Smooth muscle cell (in vitro differentiated cells): ENCODE data around the gene RBM19. TPM values are rescaled to one million over a fixed set of nuclear protein-coding genes. Genes with fewer than 3 reads are reported as not detected.

Experiments
- DNase-seq: peaks from one replicate; lab custom pipeline; 2025; ENCODE audit not compliant: unreplicated experiment; lab: John Stamatoyannopoulos, UW
- H2AFZ ChIP-seq: fragments of 200-600 bp; sonication (generic); 2 replicates; pipeline ENCODE4 v1.6.0; 2016; ENCODE audit warnings: antibody characterized with exemption, low read depth, mild to moderate bottlenecking
- H3F3A ChIP-seq: fragments of 200-600 bp; sonication (generic); 2 replicates; pipeline ENCODE4 v1.6.0; 2017; ENCODE audit warnings: antibody characterized with exemption, low read depth
- H3K27ac ChIP-seq: fragments of 200-600 bp; sonication (generic); 2 replicates; pipeline ENCODE4 v1.5.1; 2016; ENCODE audit warnings: low read depth, mild to moderate bottlenecking
- H3K27me3 ChIP-seq: fragments of 200-600 bp; sonication (generic); 2 replicates; pipeline ENCODE4 v1.6.1; 2016; ENCODE audit warnings: low read depth, mild to moderate bottlenecking
- H3K36me3 ChIP-seq: fragments of 200-600 bp; sonication (generic); 2 replicates; pipeline ENCODE4 v1.5.1; 2016; ENCODE audit warnings: low read depth
- H3K4me1 ChIP-seq: fragments of 200-600 bp; sonication (generic); 2 replicates; pipeline ENCODE4 v1.5.1; 2016; ENCODE audit warnings: low read depth
- H3K4me2 ChIP-seq: fragments of 200-600 bp; sonication (generic); 2 replicates; pipeline ENCODE4 v1.6.0; 2016; ENCODE audit warnings: mild to moderate bottlenecking
- H3K4me3 ChIP-seq: fragments of 200-600 bp; sonication (generic); 2 replicates; pipeline ENCODE4 v1.5.1; 2016; ENCODE audit warnings: mild to moderate bottlenecking
- H3K79me2 ChIP-seq: fragments of 200-600 bp; sonication (generic); 2 replicates; pipeline ENCODE4 v1.6.0; 2016; ENCODE audit warnings: low read depth, mild to moderate bottlenecking
- H3K9ac ChIP-seq: fragments of 200-600 bp; sonication (generic); 2 replicates; pipeline ENCODE4 v1.6.0; 2016; ENCODE audit warnings: low read depth
- H3K9me3 ChIP-seq: fragments of 200-600 bp; sonication (generic); replicated peaks from 2 replicates; pipeline ENCODE4 v1.5.1; 2016; ENCODE audit warnings: low read depth
- H4K20me1 ChIP-seq: fragments of 200-600 bp; sonication (generic); 2 replicates; pipeline ENCODE4 v1.6.0; 2016; ENCODE audit warnings: low read depth
- WGBS: methylation state at CpG from one replicate; pipeline ENCODE4 v1.1.7; 2016; ENCODE audit warnings: low lambda C conversion rate; 5-methylcytosine and 5-hydroxymethylcytosine counted together
- polyA plus RNA-seq: library from polyadenylated mRNA; unstranded; fragments of >200 nt; fragmentation: Nextera tagmentation; extraction: Ambion mirVana; gene quantifications from 2 replicates; pipeline ENCODE4 v1.2.1, GENCODE V29; 2016
- total RNA-seq: library from RNA; depleted of rRNA; stranded (reverse); fragments of >200 nt; gene quantifications from 2 replicates; pipeline ENCODE4 v1.2.3, GENCODE V29; 2014
- TF ChIP-seq, protein P1 (sequence below): fragments of 200-600 bp; sonication (generic); IDR thresholded peaks from 2 replicates; pipeline ENCODE4 v1.5.1; 2017; ENCODE audit warnings: borderline replicate concordance, mild to moderate bottlenecking, antibody characterized with exemption; ENCODE audit not compliant: insufficient read depth, poor library complexity, severe bottlenecking

RBM19 gene
- total and polyA plus RNA-seq, 2 experiments from 2014 or later = 12.8 to 15.9 TPM

DNA sequence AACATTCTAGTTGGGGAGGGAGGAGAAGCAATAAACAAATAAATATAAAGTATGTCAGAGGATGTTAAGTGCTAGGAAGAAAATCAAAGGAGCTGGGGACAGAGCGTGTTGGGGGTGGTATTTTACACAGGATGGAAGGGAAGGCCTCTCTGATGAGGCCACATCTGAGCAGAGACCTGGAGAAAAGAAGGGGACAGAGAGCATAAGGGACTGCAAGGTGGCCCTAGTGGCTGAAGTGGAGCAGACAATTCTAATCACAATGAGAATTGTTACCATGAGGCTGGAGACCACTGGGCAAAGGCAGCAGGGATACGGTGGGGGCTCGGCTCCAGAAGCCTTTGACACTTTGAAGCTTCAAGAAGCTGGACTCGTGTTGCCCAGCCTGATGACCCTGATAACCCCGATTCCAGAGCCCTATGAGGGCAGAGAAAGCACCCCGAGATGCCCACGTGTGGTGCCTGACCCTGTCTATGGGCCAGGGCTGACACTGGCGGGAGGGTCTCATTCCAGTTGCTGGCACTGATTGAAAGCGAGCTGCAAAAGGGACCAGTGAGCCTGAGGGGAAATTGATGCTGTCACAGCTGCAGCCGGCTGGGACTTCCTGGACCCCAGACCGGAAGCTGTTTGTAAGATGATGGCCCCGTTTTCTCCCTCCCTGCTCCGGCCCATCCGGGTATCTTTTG is 169.1 kb downstream of the RBM19 start:
- Histone ChIP-seq H3K27ac (no peak overlapping the region), H3K27me3 (no peaks in the 10 kb centered on the region)
- WGBS = 93% methylated on average over 14 of the region's 14 CpGs

DNA sequence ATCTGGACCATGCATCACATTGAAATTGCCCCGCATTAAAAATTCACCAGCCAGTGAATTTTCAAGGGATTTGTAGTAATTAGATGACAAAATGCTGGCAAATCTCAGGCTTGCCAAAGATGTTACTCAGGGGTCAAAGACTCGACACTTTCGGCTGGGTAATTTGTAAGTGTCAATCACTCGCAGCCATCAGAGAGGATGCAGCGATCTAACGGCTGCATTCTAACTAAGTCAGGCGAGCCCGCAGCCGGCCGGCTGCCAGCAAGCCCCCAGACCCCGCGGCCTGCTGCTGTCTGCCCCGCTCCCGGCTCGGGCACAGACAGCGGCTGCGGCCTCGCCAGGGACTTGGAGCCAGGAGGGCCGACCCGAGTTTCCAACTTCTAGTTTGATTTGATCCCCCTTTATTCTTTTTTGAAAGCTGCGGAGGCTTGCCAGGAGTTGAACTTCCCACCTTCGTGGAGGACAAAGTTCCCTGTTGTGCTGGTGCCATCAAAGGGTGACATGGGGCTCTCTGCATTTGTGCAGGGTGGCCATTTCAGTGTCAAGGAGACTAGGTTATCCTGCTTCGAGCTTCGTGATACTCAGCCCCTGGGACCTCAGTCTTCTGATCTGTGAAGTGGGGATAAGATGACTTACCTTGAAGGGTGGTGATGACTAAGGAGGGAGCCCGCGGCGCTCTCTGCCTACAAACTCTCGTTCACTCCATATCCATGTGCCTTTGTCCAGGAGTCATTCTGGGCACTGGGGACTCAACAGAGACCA is 169.9 kb downstream of the RBM19 start:
- H4K20me1 ChIP-seq = no peaks in the 10 kb centered on the region
- no peaks in the 10 kb centered on the region for H3F3A ChIP-seq
- H3K36me3 ChIP-seq = no peaks in the 10 kb centered on the region
- H3K27ac ChIP-seq = no peak overlapping the region
- no peak overlapping the region for H3K9ac ChIP-seq
- H3K4me2 ChIP-seq = no peak overlapping the region
- H3K4me3 ChIP-seq = no peak overlapping the region
- H3K27me3 ChIP-seq = no peaks in the 10 kb centered on the region
- no peaks in the 10 kb centered on the region for H3K4me1 ChIP-seq
- TF ChIP-seq, protein P1, sequence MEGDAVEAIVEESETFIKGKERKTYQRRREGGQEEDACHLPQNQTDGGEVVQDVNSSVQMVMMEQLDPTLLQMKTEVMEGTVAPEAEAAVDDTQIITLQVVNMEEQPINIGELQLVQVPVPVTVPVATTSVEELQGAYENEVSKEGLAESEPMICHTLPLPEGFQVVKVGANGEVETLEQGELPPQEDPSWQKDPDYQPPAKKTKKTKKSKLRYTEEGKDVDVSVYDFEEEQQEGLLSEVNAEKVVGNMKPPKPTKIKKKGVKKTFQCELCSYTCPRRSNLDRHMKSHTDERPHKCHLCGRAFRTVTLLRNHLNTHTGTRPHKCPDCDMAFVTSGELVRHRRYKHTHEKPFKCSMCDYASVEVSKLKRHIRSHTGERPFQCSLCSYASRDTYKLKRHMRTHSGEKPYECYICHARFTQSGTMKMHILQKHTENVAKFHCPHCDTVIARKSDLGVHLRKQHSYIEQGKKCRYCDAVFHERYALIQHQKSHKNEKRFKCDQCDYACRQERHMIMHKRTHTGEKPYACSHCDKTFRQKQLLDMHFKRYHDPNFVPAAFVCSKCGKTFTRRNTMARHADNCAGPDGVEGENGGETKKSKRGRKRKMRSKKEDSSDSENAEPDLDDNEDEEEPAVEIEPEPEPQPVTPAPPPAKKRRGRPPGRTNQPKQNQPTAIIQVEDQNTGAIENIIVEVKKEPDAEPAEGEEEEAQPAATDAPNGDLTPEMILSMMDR = no peak
- H3K9me3 ChIP-seq = no peaks in the 10 kb centered on the region
- 87% methylated on average over 28 of the region's 28 CpGs for WGBS
- no peaks in the 10 kb centered on the region for H3K79me2 ChIP-seq
- no peak overlapping the region for H2AFZ ChIP-seq
- DNase-seq = no peak

More for the DNA sequence above, 169.1 kb downstream of the RBM19 start:
- Histone ChIP-seq H4K20me1 (no peaks in the 10 kb centered on the region), H2AFZ (no peak overlapping the region), H3K4me1 (no peaks in the 10 kb centered on the region), H3K36me3 (no peaks in the 10 kb centered on the region), H3K4me2 (no peak overlapping the region), H3F3A (no peaks in the 10 kb centered on the region), H3K9ac (no peak overlapping the region), H3K79me2 (no peaks in the 10 kb centered on the region), H3K9me3 (no peaks in the 10 kb centered on the region), H3K4me3 (no peak overlapping the region)
- TF ChIP-seq, protein P1 = no peak
- DNase-seq = no peak

- Histone ChIP-seq H3K36me3 (no peaks in the 10 kb centered on the region), H2AFZ (no peak overlapping the region), H3K27ac (no peak overlapping the region), H3K79me2 (no peaks in the 10 kb centered on the region), H3F3A (no peaks in the 10 kb centered on the region), H3K9me3 (no peaks in the 10 kb centered on the region), H3K4me1 (no peaks in the 10 kb centered on the region), H3K9ac (no peak overlapping the region), H3K27me3 (no peaks in the 10 kb centered on the region), H4K20me1 (no peaks in the 10 kb centered on the region), H3K4me3 (no peak overlapping the region), H3K4me2 (no peak overlapping the region)
- TF ChIP-seq, protein P1 = no peak
- whole genome bisulfite sequencing = 86% methylated on average over 10 of the region's 10 CpGs
- DNase-seq = no peak
Measured at GRCh38 chr12:113795445-113795844, 170.7 kb downstream of the RBM19 start.
